ENCODE data around the gene SNURF. TPM values are rescaled to one million over a fixed set of nuclear protein-coding genes. Genes with fewer than 3 reads are reported as not detected.
A peak's percentile ranks its signal among the peaks of the same experiment; 100 is the strongest.
"Not testable (repeated sequence)": the region's sequence is repeated elsewhere in the genome, so short reads cannot be mapped to it uniquely, and the experiment has no call there.

The SNURF gene
- total RNA-seq, 2 donors from 2014 or later: 21.8 to 27.2 TPM

- H3K36me3 ChIP-seq (ENCODE audit: control insufficient read depth, insufficient read depth, low read length): peaks cover 38% of the 10 kb centered on the region
- H3K27ac Mint-ChIP-seq: peak overlapping the region; percentile 58
- H3K4me1 ChIP-seq (ENCODE audit: control insufficient read depth, insufficient read depth, low read length): no peaks in the 10 kb centered on the region
- H3K27me3 Mint-ChIP-seq (ENCODE audit: insufficient read depth): no peaks in the 10 kb centered on the region
- H3K4me3 Mint-ChIP-seq: no peak overlapping the region
- H3K9me3 ChIP-seq (ENCODE audit: control insufficient read depth, low read length): peaks cover 25% of the 10 kb centered on the region
- H3K9me3 Mint-ChIP-seq: peaks cover 48% of the 10 kb centered on the region
- DNase-seq: peak; percentile 53
- H3K36me3 Mint-ChIP-seq (ENCODE audit: low read depth): peaks cover 6% of the 10 kb centered on the region
- no peaks in the 10 kb centered on the region for H3K27me3 ChIP-seq (ENCODE audit: control insufficient read depth, insufficient read depth, low read length, poor library complexity, severe bottlenecking)
- H3K4me1 Mint-ChIP-seq: peaks cover 13% of the 10 kb centered on the region
- TF ChIP-seq CTCF (conservative IDR thresholded peaks at IDR 0.05): no peak
- no peak overlapping the region for H3K27ac ChIP-seq (ENCODE audit: low read depth, low read length)
- no peak overlapping the region for H3K9ac ChIP-seq (ENCODE audit: extremely low read depth, low read length, poor library complexity, severe bottlenecking)
- no peak overlapping the region for H3K4me3 ChIP-seq (ENCODE audit: low read length)
- 90 to 100% methylated on average over 2 of the region's 2 CpGs for WGBS, 2 experiments (ENCODE audit: insufficient coverage in 1 of 2, insufficient read length in 1 of 2)
Measured at GRCh38 chr15:24919446-24919845, 35.3 kb upstream of the SNURF start.

- Histone ChIP-seq H3K9me3 (ENCODE audit: control insufficient read depth, low read length) (peaks cover 13% of the 10 kb centered on the region), H3K36me3 (ENCODE audit: control insufficient read depth, insufficient read depth, low read length) (peaks cover 30% of the 10 kb centered on the region)
- not testable (repeated sequence) for H3K27me3 Mint-ChIP-seq (ENCODE audit: insufficient read depth); DNase-seq; H3K27ac Mint-ChIP-seq; H3K4me3 Mint-ChIP-seq; H3K27me3 ChIP-seq (ENCODE audit: control insufficient read depth, insufficient read depth, low read length, poor library complexity, severe bottlenecking); H3K36me3 Mint-ChIP-seq (ENCODE audit: low read depth); H3K4me3 ChIP-seq (ENCODE audit: low read length); H3K27ac ChIP-seq (ENCODE audit: low read depth, low read length); H3K9ac ChIP-seq (ENCODE audit: extremely low read depth, low read length, poor library complexity, severe bottlenecking); H3K4me1 ChIP-seq (ENCODE audit: control insufficient read depth, insufficient read depth, low read length)
- 76 to 83% methylated on average over 2 to 6 of the region's 6 CpGs for WGBS, 2 experiments (ENCODE audit: insufficient coverage in 1 of 2, insufficient read length in 1 of 2)
- peaks cover 15% of the 10 kb centered on the region for H3K4me1 Mint-ChIP-seq
- H3K9me3 Mint-ChIP-seq: peaks cover 36% of the 10 kb centered on the region
Measured at GRCh38 chr15:24922781-24923180, 32.0 kb upstream of the SNURF start.

GRCh38 chr15:24924153-24924552, 30.6 kb upstream of the SNURF start:
- Mint-ChIP-seq H3K4me3 (no peak overlapping the region), H3K4me1 (peaks cover 15% of the 10 kb centered on the region), H3K27ac (no peak overlapping the region), H3K36me3 (ENCODE audit: low read depth) (peaks cover 10% of the 10 kb centered on the region), H3K9me3 (peaks cover 43% of the 10 kb centered on the region), H3K27me3 (ENCODE audit: insufficient read depth) (no peaks in the 10 kb centered on the region)
- Histone ChIP-seq H3K4me3 (ENCODE audit: low read length) (peak overlapping the region; percentile 17), H3K4me1 (ENCODE audit: control insufficient read depth, insufficient read depth, low read length) (no peaks in the 10 kb centered on the region), H3K9me3 (ENCODE audit: control insufficient read depth, low read length) (peaks cover 16% of the 10 kb centered on the region), H3K36me3 (ENCODE audit: control insufficient read depth, insufficient read depth, low read length) (peaks cover 33% of the 10 kb centered on the region), H3K27ac (ENCODE audit: low read depth, low read length) (no peak overlapping the region), H3K27me3 (ENCODE audit: control insufficient read depth, insufficient read depth, low read length, poor library complexity, severe bottlenecking) (no peaks in the 10 kb centered on the region), H3K9ac (ENCODE audit: extremely low read depth, low read length, poor library complexity, severe bottlenecking) (no peak overlapping the region)
- WGBS, 2 experiments (ENCODE audit: insufficient coverage in 1 of 2, insufficient read length in 1 of 2): 54 to 68% methylated on average over 3 of the region's 3 CpGs
- DNase-seq: no peak
- TF ChIP-seq CTCF (conservative IDR thresholded peaks at IDR 0.05): no peak

GRCh38 chr15:24924621-24925020, 30.2 kb upstream of the SNURF start:
- TF ChIP-seq CTCF (conservative IDR thresholded peaks at IDR 0.05): no peak
- H3K4me1 Mint-ChIP-seq: peaks cover 15% of the 10 kb centered on the region
- no peak for DNase-seq
- no peak overlapping the region for H3K4me3 Mint-ChIP-seq
- H3K27me3 ChIP-seq (ENCODE audit: control insufficient read depth, insufficient read depth, low read length, poor library complexity, severe bottlenecking): no peaks in the 10 kb centered on the region
- no peaks in the 10 kb centered on the region for H3K4me1 ChIP-seq (ENCODE audit: control insufficient read depth, insufficient read depth, low read length)
- peaks cover 41% of the 10 kb centered on the region for H3K9me3 Mint-ChIP-seq
- peaks cover 30% of the 10 kb centered on the region for H3K36me3 ChIP-seq (ENCODE audit: control insufficient read depth, insufficient read depth, low read length)
- H3K9ac ChIP-seq (ENCODE audit: extremely low read depth, low read length, poor library complexity, severe bottlenecking): no peak overlapping the region
- peaks cover 10% of the 10 kb centered on the region for H3K36me3 Mint-ChIP-seq (ENCODE audit: low read depth)
- 70 to 78% methylated on average over 1 to 2 of the region's 2 CpGs for WGBS, 2 experiments (ENCODE audit: insufficient coverage in 1 of 2, insufficient read length in 1 of 2)
- H3K27me3 Mint-ChIP-seq (ENCODE audit: insufficient read depth): no peaks in the 10 kb centered on the region
- H3K9me3 ChIP-seq (ENCODE audit: control insufficient read depth, low read length): peaks cover 19% of the 10 kb centered on the region
- H3K4me3 ChIP-seq (ENCODE audit: low read length): no peak overlapping the region
- H3K27ac Mint-ChIP-seq: no peak overlapping the region
- H3K27ac ChIP-seq (ENCODE audit: low read depth, low read length): no peak overlapping the region

GRCh38 chr15:24931874-24932732, 22.7 kb upstream of the SNURF start:
- not testable (repeated sequence) for H3K27me3 ChIP-seq (ENCODE audit: control insufficient read depth, insufficient read depth, low read length, poor library complexity, severe bottlenecking); H3K4me3 Mint-ChIP-seq; H3K27me3 Mint-ChIP-seq (ENCODE audit: insufficient read depth); H3K9ac ChIP-seq (ENCODE audit: extremely low read depth, low read length, poor library complexity, severe bottlenecking); H3K4me1 ChIP-seq (ENCODE audit: control insufficient read depth, insufficient read depth, low read length); H3K4me3 ChIP-seq (ENCODE audit: low read length); H3K27ac Mint-ChIP-seq; H3K4me1 Mint-ChIP-seq; H3K27ac ChIP-seq (ENCODE audit: low read depth, low read length)
- Histone ChIP-seq H3K36me3 (ENCODE audit: control insufficient read depth, insufficient read depth, low read length) (peaks cover 29% of the 10 kb centered on the region), H3K9me3 (ENCODE audit: control insufficient read depth, low read length) (peaks cover 33% of the 10 kb centered on the region)
- Mint-ChIP-seq H3K36me3 (ENCODE audit: low read depth) (peaks cover 19% of the 10 kb centered on the region), H3K9me3 (peaks cover 44% of the 10 kb centered on the region)
- DNase-seq: peak; percentile 5
- WGBS, 2 experiments (ENCODE audit: insufficient coverage in 1 of 2, insufficient read length in 1 of 2): 83 to 89% methylated on average over 9 to 10 of the region's 10 CpGs

Measured in endodermal cell (in vitro differentiated cells).